ENCODE data around the gene ETS2.

ETS2 gene

GRCh38 chr21:38851101-38851500, 45.4 kb downstream of the ETS2 start:
- no peak for TF ChIP-seq TCF4 (CRISPR knock-in tag; IDR thresholded peaks at IDR 0.05; ENCODE audit: borderline replicate concordance)
- TF ChIP-seq CREB5 (CRISPR knock-in tag; IDR thresholded peaks at IDR 0.05; ENCODE audit: low read depth), result no peak
- no peak for TF ChIP-seq RARB (CRISPR knock-in tag; IDR thresholded peaks at IDR 0.05)
- no peak for TF ChIP-seq PPARA (CRISPR knock-in tag; IDR thresholded peaks at IDR 0.05; ENCODE audit: borderline replicate concordance)
- TF ChIP-seq ESRRG (CRISPR knock-in tag; IDR thresholded peaks at IDR 0.05), result no peak
- TF ChIP-seq ZC3H10 (CRISPR knock-in tag; IDR thresholded peaks at IDR 0.05), result no peak
- no peak for TF ChIP-seq CSDC2 (CRISPR knock-in tag; IDR thresholded peaks at IDR 0.05)
- no peak for ATAC-seq

GRCh38 chr21:38852278-38852677, 46.5 kb downstream of the ETS2 start:
- no peak for TF ChIP-seq PATZ1 (CRISPR knock-in tag; IDR thresholded peaks at IDR 0.05; ENCODE audit: borderline replicate concordance)
- no peak for TF ChIP-seq SNAI2 (CRISPR knock-in tag; IDR thresholded peaks at IDR 0.05)
- no peak for TF ChIP-seq TCF4 (CRISPR knock-in tag; IDR thresholded peaks at IDR 0.05; ENCODE audit: borderline replicate concordance)
- no peak for TF ChIP-seq ZNF565 (CRISPR knock-in tag; conservative IDR thresholded peaks at IDR 0.05; ENCODE audit: low read depth)
- no peak for TF ChIP-seq ISL1 (CRISPR knock-in tag; IDR thresholded peaks at IDR 0.05)
- no peak for TF ChIP-seq ESRRG (CRISPR knock-in tag; IDR thresholded peaks at IDR 0.05)
- TF ChIP-seq TSHZ2 (CRISPR knock-in tag; IDR thresholded peaks at IDR 0.05), result no peak
- TF ChIP-seq RARB (CRISPR knock-in tag; IDR thresholded peaks at IDR 0.05), result no peak
- no peak; the same call in 2 of the 3 replicates for ATAC-seq

- ATAC-seq, result no peak
- no peak for TF ChIP-seq CSDC2 (CRISPR knock-in tag; IDR thresholded peaks at IDR 0.05)
- no peak for TF ChIP-seq CREB5 (CRISPR knock-in tag; IDR thresholded peaks at IDR 0.05; ENCODE audit: low read depth)
- no peak for TF ChIP-seq ARNTL (CRISPR knock-in tag; IDR thresholded peaks at IDR 0.05; ENCODE audit: borderline replicate concordance, low read depth)
- TF ChIP-seq TOX (CRISPR knock-in tag; IDR thresholded peaks at IDR 0.05; ENCODE audit: borderline replicate concordance), result no peak
- no peak for TF ChIP-seq GLIS3 (CRISPR knock-in tag; IDR thresholded peaks at IDR 0.05)
- TF ChIP-seq ZC3H10 (CRISPR knock-in tag; IDR thresholded peaks at IDR 0.05), result no peak
- TF ChIP-seq PATZ1 (CRISPR knock-in tag; IDR thresholded peaks at IDR 0.05; ENCODE audit: borderline replicate concordance), result no peak
- TF ChIP-seq ZNF565 (CRISPR knock-in tag; conservative IDR thresholded peaks at IDR 0.05; ENCODE audit: low read depth), result no peak
- TF ChIP-seq ZFP30 (CRISPR knock-in tag; IDR thresholded peaks at IDR 0.05), result no peak
- no peak for TF ChIP-seq RARB (CRISPR knock-in tag; IDR thresholded peaks at IDR 0.05)
- no peak for TF ChIP-seq BACH2 (CRISPR knock-in tag; IDR thresholded peaks at IDR 0.05; ENCODE audit: borderline replicate concordance)
- no peak for TF ChIP-seq ZNF70 (CRISPR knock-in tag; IDR thresholded peaks at IDR 0.05)
- TF ChIP-seq OSR1 (CRISPR knock-in tag; IDR thresholded peaks at IDR 0.05), result no peak
These were observed 47.0 kb downstream of the ETS2 start for GRCh38 chr21:38852708-38853107.

All from SK-N-SH treated with all-trans-retinoic acid at 6 μM for 48 hours (cell line).